OCI-LY3 (cell line): ENCODE data around the gene AP2M1.

ENCODE experiments used
- H2AFZ ChIP-seq: fragments of 200-600, 300-600 bp; shearing (Covaris generic); 2 replicates; pipeline ENCODE4 v1.6.0; 2014; ENCODE audit warnings: antibody characterized with exemption, low read depth, low read length
- H3K27ac ChIP-seq: fragments of 200-600, 300-600 bp; sonication (generic); 2 replicates; pipeline ENCODE4 v1.5.1; 2014; ENCODE audit warnings: mild to moderate bottlenecking, low read length, moderate library complexity, mixed read lengths
- H3K27me3 ChIP-seq: fragments of 200-600, 300-600 bp; sonication (generic); 2 replicates; pipeline ENCODE4 v1.6.1; 2014; ENCODE audit warnings: low read depth, low read length, mixed read lengths
- H3K36me3 ChIP-seq: fragments of 200-600, 300-600 bp; sonication (generic); replicated peaks from 2 replicates; pipeline ENCODE3; 2014; ENCODE audit warnings: low read depth, low read length, mixed read lengths
- H3K4me1 ChIP-seq: fragments of 300-600, 200-600 bp; sonication (generic); 2 replicates; pipeline ENCODE4 v1.6.1; 2014; ENCODE audit warnings: low read length, mixed read lengths
- H3K4me2 ChIP-seq: fragments of 200-600, 300-600 bp; sonication (generic); 2 replicates; pipeline ENCODE4 v1.6.1; 2014; ENCODE audit warnings: low read length, mixed read lengths
- H3K4me3 ChIP-seq: fragments of 300-600, 200-600 bp; sonication (generic); 2 replicates; pipeline ENCODE4 v1.5.1; 2014; ENCODE audit warnings: antibody characterized with exemption, mild to moderate bottlenecking, low read length, moderate library complexity
- H3K79me2 ChIP-seq: fragments of 300-600, 200-600 bp; shearing (Covaris generic); 2 replicates; pipeline ENCODE4 v1.6.1; 2014; ENCODE audit warnings: mild to moderate bottlenecking, low read length, mixed read lengths
- H3K9ac ChIP-seq: fragments of 300-600, 200-600 bp; shearing (Covaris generic); 2 replicates; pipeline ENCODE4 v1.6.0; 2014; ENCODE audit warnings: mild to moderate bottlenecking, low read length, moderate library complexity
- H3K9me3 ChIP-seq: fragments of 200-600, 300-600 bp; shearing (Covaris generic); 2 replicates; pipeline ENCODE4 v1.6.1; 2014; ENCODE audit warnings: low read length, mixed read lengths; ENCODE audit not compliant: insufficient read depth
- H4K20me1 ChIP-seq: fragments of 200-600, 300-600 bp; sonication (generic); 2 replicates; pipeline ENCODE4 v1.6.1; 2016; ENCODE audit warnings: low read length, mixed read lengths; ENCODE audit not compliant: insufficient read depth
- EZH2phosphoT487 ChIP-seq: fragments of 200-600 bp; shearing (Covaris generic); IDR thresholded peaks from 2 replicates; pipeline ENCODE4 v1.6.1; 2018; ENCODE audit warnings: antibody characterized with exemption, mixed run types, low read depth
- TF ChIP-seq, protein P1 (sequence below): fragments of 200-600, 300-600 bp; sonication (generic); IDR thresholded peaks from 2 replicates; pipeline ENCODE4 v1.5.1; 2014; ENCODE audit warnings: antibody characterized with exemption, low read length, low read depth

The AP2M1 gene

DNA sequence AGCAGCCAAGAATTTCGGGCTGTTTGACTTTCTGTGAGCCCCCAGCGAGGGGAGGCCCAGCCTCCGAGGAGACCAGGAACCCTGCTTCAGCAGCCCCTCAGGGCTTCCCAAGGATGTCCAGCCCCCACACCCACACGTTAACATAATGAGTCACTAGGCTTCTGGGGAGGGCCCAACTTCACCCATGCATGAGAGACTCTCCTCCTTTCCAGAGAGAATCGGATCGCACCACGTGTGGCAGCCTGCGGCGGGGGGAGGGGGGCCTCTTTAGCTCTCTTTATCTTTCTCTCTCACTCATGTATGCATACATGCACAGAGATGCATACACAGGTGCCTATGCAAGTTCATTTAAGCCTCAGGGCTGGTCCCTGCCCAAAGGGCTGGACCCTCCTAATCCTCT is 3.1 kb upstream of the AP2M1 start:
- peak overlapping the region; percentile 68 for H3K27ac ChIP-seq
- H2AFZ ChIP-seq: no peak overlapping the region
- H3K79me2 ChIP-seq: peaks cover 17% of the 10 kb centered on the region
- H3K4me1 ChIP-seq: peaks cover 31% of the 10 kb centered on the region
- peak overlapping the region; percentile 43; the same call in 1 of the 2 replicates for H3K9ac ChIP-seq
- no peak for TF ChIP-seq EZH2phosphoT487
- TF ChIP-seq, protein P1, sequence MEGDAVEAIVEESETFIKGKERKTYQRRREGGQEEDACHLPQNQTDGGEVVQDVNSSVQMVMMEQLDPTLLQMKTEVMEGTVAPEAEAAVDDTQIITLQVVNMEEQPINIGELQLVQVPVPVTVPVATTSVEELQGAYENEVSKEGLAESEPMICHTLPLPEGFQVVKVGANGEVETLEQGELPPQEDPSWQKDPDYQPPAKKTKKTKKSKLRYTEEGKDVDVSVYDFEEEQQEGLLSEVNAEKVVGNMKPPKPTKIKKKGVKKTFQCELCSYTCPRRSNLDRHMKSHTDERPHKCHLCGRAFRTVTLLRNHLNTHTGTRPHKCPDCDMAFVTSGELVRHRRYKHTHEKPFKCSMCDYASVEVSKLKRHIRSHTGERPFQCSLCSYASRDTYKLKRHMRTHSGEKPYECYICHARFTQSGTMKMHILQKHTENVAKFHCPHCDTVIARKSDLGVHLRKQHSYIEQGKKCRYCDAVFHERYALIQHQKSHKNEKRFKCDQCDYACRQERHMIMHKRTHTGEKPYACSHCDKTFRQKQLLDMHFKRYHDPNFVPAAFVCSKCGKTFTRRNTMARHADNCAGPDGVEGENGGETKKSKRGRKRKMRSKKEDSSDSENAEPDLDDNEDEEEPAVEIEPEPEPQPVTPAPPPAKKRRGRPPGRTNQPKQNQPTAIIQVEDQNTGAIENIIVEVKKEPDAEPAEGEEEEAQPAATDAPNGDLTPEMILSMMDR: no peak
- peak overlapping the region; percentile 52 for H3K4me2 ChIP-seq
- H4K20me1 ChIP-seq: no peaks in the 10 kb centered on the region
- no peaks in the 10 kb centered on the region for H3K9me3 ChIP-seq
- H3K27me3 ChIP-seq: no peaks in the 10 kb centered on the region
- H3K4me3 ChIP-seq: peak overlapping the region; percentile 29; the same call in 1 of the 2 replicates
- peaks cover 24% of the 10 kb centered on the region for H3K36me3 ChIP-seq

- Histone ChIP-seq H4K20me1 (no peaks in the 10 kb centered on the region), H3K4me1 (peaks cover 41% of the 10 kb centered on the region), H3K4me3 (no peak overlapping the region), H2AFZ (no peak overlapping the region), H3K9me3 (no peaks in the 10 kb centered on the region), H3K4me2 (no peak overlapping the region), H3K36me3 (peaks cover 32% of the 10 kb centered on the region), H3K27me3 (no peaks in the 10 kb centered on the region), H3K9ac (no peak overlapping the region), H3K27ac (no peak overlapping the region), H3K79me2 (peaks cover 25% of the 10 kb centered on the region)
- TF ChIP-seq EZH2phosphoT487: no peak
- TF ChIP-seq, protein P1: no peak
Observed at GRCh38 chr3:184172681-184173373, 1.8 kb upstream of the AP2M1 start.

GRCh38 chr3:184173374-184173722 is 1.3 kb upstream of the AP2M1 start:
- Histone ChIP-seq H3K4me3 (no peak overlapping the region), H3K79me2 (peaks cover 25% of the 10 kb centered on the region), H3K36me3 (peaks cover 36% of the 10 kb centered on the region), H4K20me1 (no peaks in the 10 kb centered on the region), H3K4me2 (no peak overlapping the region), H3K4me1 (peaks cover 41% of the 10 kb centered on the region), H3K27me3 (no peaks in the 10 kb centered on the region), H2AFZ (no peak overlapping the region), H3K9ac (no peak overlapping the region), H3K9me3 (no peaks in the 10 kb centered on the region), H3K27ac (no peak overlapping the region)
- TF ChIP-seq EZH2phosphoT487: no peak
- TF ChIP-seq, protein P1: no peak

DNA sequence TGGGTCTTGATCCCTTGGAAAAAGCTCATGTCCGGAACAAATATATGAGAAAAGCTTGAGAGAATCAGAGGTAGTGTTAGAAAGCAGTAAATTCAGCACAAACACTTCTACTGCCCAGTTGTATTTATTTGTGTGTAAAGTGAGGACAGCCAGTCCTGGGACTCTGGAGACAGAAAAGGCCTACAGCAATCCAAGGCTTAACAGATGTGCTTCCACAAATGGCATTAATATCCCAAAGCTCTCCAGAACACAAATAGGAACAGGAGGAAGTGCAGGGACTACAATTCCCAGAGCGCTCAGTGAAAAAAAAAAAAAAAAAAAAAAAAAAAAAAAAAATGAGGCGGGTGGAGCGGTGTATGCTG is 390 bp upstream of the AP2M1 start:
- Histone ChIP-seq H3K4me2 (peak overlapping the region; percentile 64), H3K36me3 (peaks cover 42% of the 10 kb centered on the region), H3K4me3 (peak overlapping the region; percentile 54), H3K9ac (no peak overlapping the region), H2AFZ (no peak overlapping the region), H3K79me2 (peaks cover 25% of the 10 kb centered on the region), H3K4me1 (peaks cover 41% of the 10 kb centered on the region), H3K27me3 (no peaks in the 10 kb centered on the region), H3K27ac (peak overlapping the region; percentile 19; the same call in 1 of the 2 replicates), H3K9me3 (no peaks in the 10 kb centered on the region), H4K20me1 (no peaks in the 10 kb centered on the region)
- TF ChIP-seq, protein P1: no peak
- TF ChIP-seq EZH2phosphoT487: no peak
